Panc1 (cell line): ENCODE results near the gene PAX2.

ENCODE experiments used
- CTCF ChIP-seq: fragments of 450-650 bp; IDR thresholded peaks from 2 replicates; pipeline ENCODE4 v1.5.1; 2017; ENCODE audit warnings: mild to moderate bottlenecking
- POLR2AphosphoS5 ChIP-seq: IDR thresholded peaks from 2 replicates; pipeline ENCODE4 v1.6.1; 2012; ENCODE audit warnings: mild to moderate bottlenecking, low read depth, low read length, moderate library complexity

GRCh38 chr10:100841528-100841927 is 96.1 kb downstream of the PAX2 start:
- no peak for TF ChIP-seq POLR2AphosphoS5
- no peak for TF ChIP-seq CTCF
